ENCODE measurements around the gene CEP78.

GRCh38 chr9:78210841-78211301, 25.0 kb upstream of the CEP78 start:
- TF ChIP-seq POLR2A (IDR thresholded peaks at IDR 0.05; ENCODE audit: extremely low read depth, insufficient read length) (no peak), CTCF (IDR thresholded peaks at IDR 0.05; ENCODE audit: low read depth, low read length) (no peak), MYC (IDR thresholded peaks at IDR 0.05; ENCODE audit: low read depth, low read length) (no peak)
